C4-2B (cell line): ENCODE measurements around the gene CACNA2D3.

Source experiments
- ZFX ChIP-seq: fragments of 450-650 bp; IDR thresholded peaks from 2 replicates; pipeline ENCODE4 v1.6.1; 2017
- TF ChIP-seq, protein P1 (sequence below): fragments of 450-650 bp; conservative IDR thresholded peaks from 2 replicates; pipeline ENCODE4 v1.5.1; 2017; ENCODE audit warnings: mild to moderate bottlenecking

GRCh38 chr3:54593653-54594052 lies 471.3 kb downstream of the CACNA2D3 start:
- TF ChIP-seq, protein P1, sequence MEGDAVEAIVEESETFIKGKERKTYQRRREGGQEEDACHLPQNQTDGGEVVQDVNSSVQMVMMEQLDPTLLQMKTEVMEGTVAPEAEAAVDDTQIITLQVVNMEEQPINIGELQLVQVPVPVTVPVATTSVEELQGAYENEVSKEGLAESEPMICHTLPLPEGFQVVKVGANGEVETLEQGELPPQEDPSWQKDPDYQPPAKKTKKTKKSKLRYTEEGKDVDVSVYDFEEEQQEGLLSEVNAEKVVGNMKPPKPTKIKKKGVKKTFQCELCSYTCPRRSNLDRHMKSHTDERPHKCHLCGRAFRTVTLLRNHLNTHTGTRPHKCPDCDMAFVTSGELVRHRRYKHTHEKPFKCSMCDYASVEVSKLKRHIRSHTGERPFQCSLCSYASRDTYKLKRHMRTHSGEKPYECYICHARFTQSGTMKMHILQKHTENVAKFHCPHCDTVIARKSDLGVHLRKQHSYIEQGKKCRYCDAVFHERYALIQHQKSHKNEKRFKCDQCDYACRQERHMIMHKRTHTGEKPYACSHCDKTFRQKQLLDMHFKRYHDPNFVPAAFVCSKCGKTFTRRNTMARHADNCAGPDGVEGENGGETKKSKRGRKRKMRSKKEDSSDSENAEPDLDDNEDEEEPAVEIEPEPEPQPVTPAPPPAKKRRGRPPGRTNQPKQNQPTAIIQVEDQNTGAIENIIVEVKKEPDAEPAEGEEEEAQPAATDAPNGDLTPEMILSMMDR: no peak
- TF ChIP-seq ZFX: no peak
